NCI-H128 (cell line): ENCODE measurements around the gene UBE2M.
"Not testable (repeated sequence)": the region's sequence is repeated elsewhere in the genome, so short reads cannot be mapped to it uniquely, and the experiment has no call there.

Source experiments
- DNase-seq: peaks from one replicate; lab custom pipeline; 2025; ENCODE audit not compliant: unreplicated experiment; lab: John Stamatoyannopoulos, UW

UBE2M gene

DNA sequence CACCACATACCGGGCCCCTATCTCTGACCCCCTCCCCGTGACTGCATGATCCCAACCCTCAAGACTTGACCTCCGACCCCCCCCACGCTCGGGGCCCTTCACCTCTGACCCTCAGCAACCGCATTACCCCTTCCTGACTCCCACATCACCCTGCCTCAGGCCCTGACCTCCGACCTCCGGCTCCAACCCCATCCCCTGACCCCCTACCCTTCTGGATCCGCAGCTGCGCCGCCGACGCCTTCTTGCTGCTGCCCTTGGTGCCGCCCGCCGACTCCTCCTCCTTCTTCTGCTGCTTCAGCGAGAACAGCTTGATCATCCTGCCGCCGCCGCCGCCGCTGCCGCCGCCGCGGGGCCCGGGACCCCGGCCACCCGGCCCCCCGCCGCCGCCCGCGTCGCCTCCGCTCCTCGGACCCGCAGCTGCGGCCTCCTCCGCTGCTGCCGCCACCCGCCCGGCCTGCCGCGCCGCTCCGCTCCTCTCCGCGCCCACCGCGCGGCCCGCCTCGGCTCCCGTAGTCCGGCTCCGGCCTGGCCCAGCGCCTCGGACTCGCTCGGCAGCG lies at the start of gene UBE2M:
Gene UBE2M (minus strand): TSS at position 546 of the 557 bp plus-strand sequence. CDS start 230 bp downstream, at position 316.
- DNase-seq, result no peak

DNA sequence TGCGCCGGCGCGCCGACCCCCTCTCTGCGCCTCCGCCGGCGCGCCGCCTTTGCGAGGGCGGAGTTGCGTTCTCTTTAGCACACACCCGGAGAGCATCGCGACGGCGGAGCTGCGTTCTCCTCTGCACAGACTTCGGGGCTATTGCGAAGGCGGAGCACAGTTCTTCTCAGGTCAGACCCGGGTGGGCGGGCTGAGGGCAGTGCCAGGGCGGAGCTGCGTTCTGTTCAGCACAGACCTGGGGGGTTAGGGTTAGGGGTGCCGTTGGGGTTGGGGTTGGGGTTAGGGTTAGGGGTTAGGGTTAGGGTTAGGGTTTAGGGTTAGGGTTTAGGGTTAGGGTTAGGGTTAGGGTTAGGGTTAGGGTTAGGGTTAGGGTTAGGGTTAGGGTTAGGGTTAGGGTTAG lies 48.8 kb upstream of the UBE2M start:
- DNase-seq, result not testable (repeated sequence)

DNA sequence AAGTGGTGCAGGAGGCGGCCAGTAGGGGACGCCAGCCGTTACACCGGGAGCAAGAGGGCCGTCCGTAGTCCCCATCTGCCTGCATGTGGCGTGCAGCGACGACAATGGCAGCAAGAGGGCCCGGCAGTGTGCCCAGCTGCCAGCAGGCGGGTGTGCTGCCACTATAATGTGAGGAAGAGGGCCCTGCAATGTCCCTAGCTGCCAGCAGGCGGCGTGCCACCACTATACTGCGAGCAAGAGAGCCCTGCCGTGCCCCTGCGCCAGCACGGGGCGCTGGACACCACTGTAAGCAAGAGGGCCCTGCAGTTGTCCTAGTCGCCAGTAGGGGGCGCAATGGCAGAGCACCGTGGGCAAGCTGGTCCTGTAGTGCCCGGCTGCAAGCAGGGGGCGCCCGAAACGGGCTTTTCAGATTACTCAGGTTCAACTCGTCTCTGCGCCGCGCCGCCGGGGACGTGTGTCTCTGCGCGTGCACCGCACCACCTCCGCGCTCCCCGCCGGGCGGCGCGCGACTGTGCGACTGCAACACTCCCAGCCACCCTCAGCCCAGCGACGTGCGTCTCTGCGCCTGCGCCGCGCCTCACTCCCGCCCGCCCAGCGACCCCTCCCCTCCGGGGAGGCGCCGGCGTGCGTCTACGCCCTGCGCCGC lies 48.0 kb upstream of the UBE2M start:
- DNase-seq, result not testable (repeated sequence)

DNA sequence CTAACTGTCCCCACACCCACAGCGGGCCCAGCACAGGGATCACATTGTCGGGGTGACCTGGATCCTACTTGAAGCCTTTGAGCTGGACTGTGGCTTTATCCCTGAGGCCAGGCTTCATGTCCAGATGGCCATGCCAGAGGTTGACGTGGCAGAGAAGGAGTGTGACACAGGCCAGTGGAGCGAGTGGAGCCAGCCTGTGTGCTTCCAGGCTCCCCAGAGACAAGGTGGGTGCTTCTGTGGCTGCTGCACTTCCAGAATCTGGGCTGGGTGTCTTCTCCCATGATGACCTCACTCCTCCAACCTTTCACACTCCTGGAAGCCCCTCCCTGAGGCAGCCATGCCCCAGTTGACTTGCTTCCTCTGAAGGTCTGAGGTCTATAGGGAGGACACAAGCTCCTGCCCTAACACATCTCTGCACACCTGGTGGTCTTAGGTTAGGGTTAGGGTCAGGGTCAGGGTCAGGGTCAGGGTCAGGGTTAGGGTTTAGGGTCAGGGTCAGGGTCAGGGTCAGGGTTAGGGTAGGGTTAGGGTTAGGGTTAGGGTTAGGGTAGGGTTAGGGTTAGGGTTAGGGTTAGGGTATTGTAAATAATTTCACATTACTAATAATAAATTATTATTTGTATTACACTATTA lies 27.8 kb upstream of the UBE2M start:
- no peak for DNase-seq

DNA sequence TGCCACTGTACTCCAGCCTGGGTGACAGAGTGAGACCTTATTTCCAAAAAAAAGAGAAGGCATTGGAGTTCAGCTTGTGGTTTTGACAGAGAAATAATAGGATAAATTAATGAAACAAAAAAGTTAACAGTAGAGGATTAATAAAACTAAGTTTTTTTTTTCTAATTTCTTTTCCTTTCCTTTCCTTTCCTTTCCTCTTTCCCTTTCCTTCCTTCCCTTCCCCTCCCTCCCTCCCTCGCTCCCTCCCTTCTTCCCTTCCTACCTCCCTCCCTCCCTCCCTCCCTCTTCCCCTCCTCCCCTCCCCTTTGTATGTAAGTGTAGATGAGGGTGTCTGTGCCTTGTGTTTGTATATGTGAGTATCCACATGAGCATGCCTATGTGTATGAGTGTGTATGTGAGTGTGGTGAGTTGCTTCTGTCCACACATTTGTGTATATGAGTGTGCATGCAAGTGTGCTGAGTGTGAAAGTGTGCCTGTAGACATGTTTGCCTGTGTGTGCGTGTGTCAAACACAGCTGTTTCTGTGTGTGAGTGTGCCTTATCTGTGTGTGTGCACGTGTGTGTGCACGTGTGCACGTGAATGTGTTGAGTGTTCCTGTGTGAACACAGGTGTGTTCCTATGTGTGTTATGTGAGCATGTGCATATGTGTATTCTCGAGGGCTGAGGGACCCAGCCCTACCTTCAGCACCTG lies 27.2 kb upstream of the UBE2M start:
- no peak for DNase-seq

DNA sequence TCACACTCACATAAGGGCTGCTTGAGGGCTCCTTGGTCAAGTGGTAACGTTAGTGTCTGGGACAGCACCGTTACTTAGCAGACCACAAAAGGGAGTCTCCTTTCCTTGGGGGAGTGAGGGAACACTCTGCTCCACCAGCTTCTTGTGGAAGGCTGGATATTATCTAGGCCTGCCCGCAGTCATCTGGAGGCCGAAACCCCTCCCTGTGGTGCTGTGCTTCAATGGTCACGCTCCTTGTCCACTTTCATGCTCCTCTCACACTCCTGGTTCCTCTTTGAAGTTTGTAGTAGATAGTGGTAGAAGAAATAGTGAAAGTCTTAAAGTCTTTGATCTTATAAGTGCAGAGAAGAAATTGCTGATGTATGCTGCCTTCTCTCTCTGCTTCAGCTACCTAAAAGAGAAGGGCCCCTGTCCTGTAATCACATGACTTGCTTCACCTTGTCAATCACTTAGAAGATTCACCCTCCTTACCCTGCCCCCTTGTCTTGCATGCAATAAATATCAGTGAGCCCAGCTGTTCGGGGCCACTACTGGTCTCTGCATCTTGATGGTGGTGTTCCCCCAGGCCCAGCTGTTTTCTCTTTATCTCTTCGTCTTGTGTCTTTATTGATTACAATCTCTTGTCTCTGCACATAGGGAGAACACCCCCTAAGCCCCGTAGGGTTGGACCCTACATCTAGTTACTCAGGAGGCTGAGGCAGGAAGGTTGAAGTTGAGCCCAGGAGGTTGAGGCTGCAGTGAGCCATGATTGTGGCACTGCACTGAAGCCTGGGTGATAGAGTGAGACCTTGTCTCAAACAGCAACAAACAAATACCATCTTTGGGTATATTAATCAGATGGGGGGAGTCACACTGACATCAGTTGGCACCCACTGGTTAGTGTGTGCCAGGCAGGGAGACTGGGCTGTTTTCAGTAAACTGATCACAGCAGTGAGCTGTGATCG lies 26.4 kb upstream of the UBE2M start:
- DNase-seq, result no peak

GRCh38 chr19:58582985-58583384 lies 24.6 kb upstream of the UBE2M start:
- DNase-seq, result no peak

GRCh38 chr19:58581227-58582141 lies 23.1 kb upstream of the UBE2M start:
- DNase-seq, result no peak

DNA sequence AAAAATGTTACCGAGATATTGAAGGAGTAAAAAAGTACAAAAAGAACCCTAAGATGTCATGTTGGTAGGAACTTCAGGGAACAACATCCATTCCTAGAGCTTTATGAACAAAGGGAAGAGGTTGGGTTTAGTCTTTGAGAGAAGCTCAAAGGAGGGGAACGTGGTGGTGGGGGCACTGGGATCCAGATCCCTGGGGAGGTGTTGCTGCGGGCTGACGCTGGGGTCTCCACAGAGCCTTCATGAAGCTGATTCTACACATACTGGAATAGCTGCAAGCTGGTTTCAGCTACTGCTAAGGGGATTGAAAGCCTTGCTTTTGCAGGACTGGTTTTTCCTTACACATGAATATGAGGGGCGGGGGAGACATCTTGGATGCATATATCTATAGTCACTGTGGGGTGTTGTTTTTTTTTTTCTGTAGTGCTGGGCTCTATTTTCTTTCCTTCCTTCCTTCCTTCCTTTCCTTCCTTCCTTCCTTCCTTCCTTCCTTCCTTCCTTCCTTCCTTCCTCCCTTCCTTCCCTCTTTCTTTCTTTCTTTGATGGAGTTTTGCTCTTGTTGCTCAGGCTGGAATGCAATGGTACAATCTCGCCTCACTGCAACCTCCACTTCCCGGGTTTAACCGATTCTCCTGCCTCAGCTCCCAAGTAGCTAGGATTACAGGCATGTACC lies 21.2 kb upstream of the UBE2M start:
- DNase-seq, result no peak

- DNase-seq, result no peak
Observed at GRCh38 chr19:58578012-58578925, 19.9 kb upstream of the UBE2M start.

- DNase-seq, result not testable (repeated sequence)
Observed at GRCh38 chr19:58577581-58577980, 19.2 kb upstream of the UBE2M start.

- no peak for DNase-seq
Observed at GRCh38 chr19:58575183-58576041, 17.0 kb upstream of the UBE2M start.

- DNase-seq, result no peak
Observed at GRCh38 chr19:58573658-58574164, 15.3 kb upstream of the UBE2M start.

DNA sequence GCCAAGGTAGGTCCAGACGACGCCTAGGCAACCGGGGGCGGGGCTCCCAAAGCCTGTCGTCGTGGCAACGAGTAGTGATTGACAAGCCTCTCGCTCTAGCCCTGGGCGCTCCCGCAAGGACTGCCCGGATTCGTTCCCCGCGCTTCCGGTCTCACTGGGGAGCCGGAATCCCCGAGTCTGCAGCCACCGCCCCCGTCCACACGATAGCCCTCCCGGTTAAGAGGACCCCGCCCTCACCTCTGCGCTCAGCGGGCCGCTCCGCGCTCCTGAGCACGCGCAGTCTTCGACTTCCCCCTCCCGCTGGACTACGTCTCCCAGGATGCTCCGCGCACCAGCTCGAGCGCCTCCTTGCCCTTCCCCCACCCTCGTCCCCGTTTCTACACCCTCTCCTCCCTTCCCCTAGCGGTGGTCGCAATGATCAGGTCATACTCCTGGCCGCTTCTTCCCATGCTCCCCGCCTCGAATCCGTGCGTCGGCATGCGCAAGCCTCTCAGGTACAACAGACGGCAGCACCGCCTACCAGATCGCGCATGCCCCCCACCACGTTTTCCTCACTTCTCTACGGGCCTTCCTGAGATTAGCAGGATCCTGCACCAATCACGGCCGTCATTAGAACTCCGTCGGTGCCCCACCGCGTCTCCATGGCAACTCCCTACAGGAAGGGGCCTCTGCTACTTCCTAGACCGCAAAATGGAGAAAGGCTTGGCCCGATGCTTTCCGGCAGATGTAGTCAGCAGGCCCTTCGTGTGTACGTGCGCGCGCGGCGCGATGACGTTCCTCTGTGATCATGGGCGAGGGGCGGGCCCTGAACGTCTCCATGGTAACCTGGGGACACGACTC lies 14.6 kb upstream of the UBE2M start, which contains the start of gene MZF1:
Gene MZF1 (minus strand): TSS at position 518 of the 840 bp plus-strand sequence. CDS start 1,946 bp downstream, outside the sequence.
- DNase-seq, result no peak

GRCh38 chr19:58572026-58572817 lies 13.8 kb upstream of the UBE2M start:
- DNase-seq, result no peak
